Measurements from ENCODE around the gene AMZ2. TPM values are rescaled to one million over a fixed set of nuclear protein-coding genes. Genes with fewer than 3 reads are reported as not detected.
"Not testable (repeated sequence)": the region's sequence is repeated elsewhere in the genome, so short reads cannot be mapped to it uniquely, and the experiment has no call there.

AMZ2 gene
- total RNA-seq, 2 donors from 2014 or later, result 31.5 to 44.1 TPM

DNA sequence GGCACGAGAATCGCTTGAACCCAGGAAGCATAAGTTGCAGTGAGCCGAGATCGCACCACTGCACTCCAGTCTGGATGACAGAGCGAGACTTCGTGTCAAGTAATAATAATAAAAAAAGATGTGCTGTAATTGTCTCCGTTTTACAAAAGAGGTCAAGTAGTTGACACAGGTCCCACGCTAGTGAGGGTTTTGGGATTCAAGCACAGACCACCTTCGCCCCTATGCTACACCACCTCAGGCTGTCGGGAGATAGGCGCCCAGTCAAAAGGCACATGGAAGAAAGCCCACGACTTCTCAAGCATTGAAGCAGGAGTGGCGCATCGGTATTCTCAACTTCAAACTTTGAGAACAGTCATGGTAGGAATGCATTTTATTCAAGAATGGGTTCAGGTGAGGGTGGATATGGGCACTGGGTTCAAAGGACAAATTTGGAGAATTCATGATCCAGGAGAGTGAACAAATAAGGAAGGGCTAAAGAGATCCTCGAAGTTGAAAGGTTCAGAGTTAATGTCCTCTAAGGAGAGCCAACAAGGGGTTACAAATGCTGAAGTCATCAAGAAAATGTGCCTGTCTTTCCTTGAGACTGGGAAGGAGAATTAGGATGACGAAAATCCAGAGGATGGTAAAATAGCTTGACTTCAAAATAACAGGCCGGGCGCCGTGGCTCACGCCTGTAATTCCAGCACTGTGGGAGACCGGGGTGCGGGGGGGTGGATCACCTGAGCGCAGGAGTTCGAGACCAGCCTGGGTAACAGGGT, 1.4 kb upstream of the AMZ2 start:
- TF ChIP-seq, protein P1, sequence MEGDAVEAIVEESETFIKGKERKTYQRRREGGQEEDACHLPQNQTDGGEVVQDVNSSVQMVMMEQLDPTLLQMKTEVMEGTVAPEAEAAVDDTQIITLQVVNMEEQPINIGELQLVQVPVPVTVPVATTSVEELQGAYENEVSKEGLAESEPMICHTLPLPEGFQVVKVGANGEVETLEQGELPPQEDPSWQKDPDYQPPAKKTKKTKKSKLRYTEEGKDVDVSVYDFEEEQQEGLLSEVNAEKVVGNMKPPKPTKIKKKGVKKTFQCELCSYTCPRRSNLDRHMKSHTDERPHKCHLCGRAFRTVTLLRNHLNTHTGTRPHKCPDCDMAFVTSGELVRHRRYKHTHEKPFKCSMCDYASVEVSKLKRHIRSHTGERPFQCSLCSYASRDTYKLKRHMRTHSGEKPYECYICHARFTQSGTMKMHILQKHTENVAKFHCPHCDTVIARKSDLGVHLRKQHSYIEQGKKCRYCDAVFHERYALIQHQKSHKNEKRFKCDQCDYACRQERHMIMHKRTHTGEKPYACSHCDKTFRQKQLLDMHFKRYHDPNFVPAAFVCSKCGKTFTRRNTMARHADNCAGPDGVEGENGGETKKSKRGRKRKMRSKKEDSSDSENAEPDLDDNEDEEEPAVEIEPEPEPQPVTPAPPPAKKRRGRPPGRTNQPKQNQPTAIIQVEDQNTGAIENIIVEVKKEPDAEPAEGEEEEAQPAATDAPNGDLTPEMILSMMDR (IDR thresholded peaks at IDR 0.05), result no peak
- H3K36me3 ChIP-seq, result no peaks in the 10 kb centered on the region
- H3K9ac ChIP-seq (ENCODE audit: low read depth in 2 of 2, low read length in 2 of 2), result no peak overlapping the region
- no peak overlapping the region for H3K4me3 ChIP-seq
- no peaks in the 10 kb centered on the region for H3K27me3 ChIP-seq
- DNase-seq, result no peak
- intact Hi-C loops (cut with DNase I), result no loop called here
- no peak overlapping the region for H3K27ac ChIP-seq
- H3K9me3 ChIP-seq, result no peaks in the 10 kb centered on the region
- no peaks in the 10 kb centered on the region for H3K4me1 ChIP-seq

DNA sequence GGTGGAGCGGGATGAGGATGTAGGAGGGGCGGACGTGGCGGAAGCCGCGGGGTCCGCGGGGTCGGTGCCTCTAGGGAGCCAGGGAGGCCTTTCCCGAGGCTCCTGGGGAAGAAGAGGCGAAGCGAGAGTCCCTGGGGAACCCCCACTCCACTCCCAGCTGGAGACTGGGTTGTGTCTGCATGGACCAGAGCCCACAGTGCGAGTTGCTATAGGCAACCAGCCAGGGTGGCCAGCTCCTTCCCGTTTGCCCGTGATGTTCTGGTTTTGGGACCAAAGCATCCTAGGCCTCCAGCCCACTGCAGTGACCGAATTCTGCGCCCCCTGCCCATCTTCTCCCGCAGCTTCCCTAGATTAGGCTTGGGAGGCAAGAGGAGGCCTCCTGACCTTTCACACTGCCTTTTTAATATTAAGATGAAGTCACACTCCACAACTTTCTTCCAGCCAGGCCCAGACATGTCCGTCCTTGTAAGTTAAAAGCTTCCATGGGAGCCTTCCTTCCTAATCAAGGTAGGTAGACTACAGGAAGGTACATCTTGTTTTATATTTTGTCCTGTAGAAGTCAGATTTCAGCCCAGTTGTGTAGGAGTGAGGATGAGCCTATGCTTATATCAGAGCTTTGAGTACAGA, 469 bp downstream of the AMZ2 start:
- H3K36me3 ChIP-seq, result no peaks in the 10 kb centered on the region
- DNase-seq, result peak; percentile 67
- peak overlapping the region; percentile 97 for H3K27ac ChIP-seq
- intact Hi-C loops (cut with DNase I), result no loop called here
- peak overlapping the region; percentile 86 to 91 for H3K9ac ChIP-seq (ENCODE audit: low read depth in 2 of 2, low read length in 2 of 2)
- H3K4me1 ChIP-seq, result no peaks in the 10 kb centered on the region
- H3K4me3 ChIP-seq, result peak overlapping the region; percentile 92
- H3K27me3 ChIP-seq, result no peaks in the 10 kb centered on the region
- TF ChIP-seq, protein P1 (IDR thresholded peaks at IDR 0.05), result no peak
- H3K9me3 ChIP-seq, result no peaks in the 10 kb centered on the region

DNA sequence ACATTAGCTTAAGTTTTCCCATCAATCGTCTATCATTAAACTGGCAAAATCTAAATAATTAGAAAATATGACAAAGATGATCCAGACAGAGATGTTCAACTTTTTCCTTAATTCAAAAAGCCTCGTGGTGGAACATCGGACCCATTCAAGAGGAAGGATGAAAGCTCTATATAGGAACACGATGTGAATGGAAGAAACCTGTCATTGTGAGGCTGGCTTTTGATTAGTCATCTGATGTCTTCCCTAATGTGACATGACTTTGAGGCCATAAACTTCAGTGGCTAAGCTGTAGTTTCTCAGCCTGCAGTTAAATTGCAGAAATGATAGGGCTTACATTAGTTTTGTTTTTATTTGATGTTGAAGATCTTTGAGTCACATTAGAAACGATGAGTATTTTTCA, 1.0 kb downstream of the AMZ2 start:
- intact Hi-C loops (cut with DNase I), result no loop called here
- Histone ChIP-seq H3K36me3 (no peaks in the 10 kb centered on the region), H3K9me3 (no peaks in the 10 kb centered on the region), H3K27ac (peak overlapping the region; percentile 97), H3K27me3 (no peaks in the 10 kb centered on the region), H3K4me3 (no peak overlapping the region), H3K9ac (ENCODE audit: low read depth in 2 of 2, low read length in 2 of 2) (peak overlapping the region in 1 of 2 donors; percentile 91), H3K4me1 (no peaks in the 10 kb centered on the region)
- TF ChIP-seq, protein P1 (IDR thresholded peaks at IDR 0.05), result no peak
- DNase-seq, result no peak

DNA sequence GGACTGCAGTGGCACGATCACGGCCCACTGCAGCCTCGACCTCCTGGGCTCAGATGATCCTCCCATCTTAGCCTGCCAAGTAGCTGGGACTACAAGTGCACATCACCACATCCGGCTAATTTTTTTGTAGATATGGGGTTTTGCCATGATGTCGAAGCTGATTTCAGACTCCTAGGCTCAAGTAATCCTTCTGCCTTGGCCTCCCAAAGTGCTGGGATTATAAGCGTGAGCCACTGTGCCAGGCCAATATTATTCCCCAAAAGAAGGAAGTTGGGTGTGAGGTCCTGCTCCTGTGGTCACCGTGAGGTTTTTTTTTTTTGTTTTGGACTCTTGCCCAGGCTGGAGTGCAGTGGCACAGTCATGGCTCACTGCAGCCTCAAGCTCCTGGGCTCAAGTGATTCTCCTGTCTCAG, 1.5 kb downstream of the AMZ2 start:
- no peaks in the 10 kb centered on the region for H3K36me3 ChIP-seq
- H3K4me1 ChIP-seq, result no peaks in the 10 kb centered on the region
- H3K4me3 ChIP-seq, result no peak overlapping the region
- H3K9ac ChIP-seq (ENCODE audit: low read depth in 2 of 2, low read length in 2 of 2), result no peak overlapping the region
- no peaks in the 10 kb centered on the region for H3K9me3 ChIP-seq
- no peak for DNase-seq
- TF ChIP-seq, protein P1 (IDR thresholded peaks at IDR 0.05), result no peak
- peak overlapping the region; percentile 97 for H3K27ac ChIP-seq
- intact Hi-C loops (cut with DNase I), result no loop called here
- H3K27me3 ChIP-seq, result no peaks in the 10 kb centered on the region

DNA sequence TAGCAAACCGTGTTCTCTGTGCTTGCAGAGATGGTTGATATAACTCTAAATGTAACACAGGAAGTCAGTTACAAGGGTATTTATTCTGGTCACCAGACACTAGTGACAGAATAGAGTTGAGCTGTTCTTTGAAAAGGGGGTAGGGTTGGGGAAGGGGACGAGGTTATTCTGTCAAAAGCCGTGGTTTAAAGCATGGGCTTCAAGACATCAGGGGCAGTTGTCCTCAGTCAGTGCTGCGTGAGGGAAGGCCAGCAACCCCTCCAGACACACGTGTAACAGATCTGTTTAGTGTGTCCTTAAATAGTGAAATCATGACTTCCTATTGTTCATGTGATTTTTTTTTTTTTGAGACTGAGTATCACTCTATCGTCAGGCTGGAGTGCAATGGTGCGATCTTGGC, 5.6 kb downstream of the AMZ2 start:
- DNase-seq; H3K36me3 ChIP-seq; H3K4me3 ChIP-seq; intact Hi-C loops (cut with DNase I); H3K4me1 ChIP-seq; H3K27me3 ChIP-seq; H3K27ac ChIP-seq; H3K9me3 ChIP-seq: not testable (repeated sequence)
- H3K9ac ChIP-seq (ENCODE audit: low read depth in 2 of 2, low read length in 2 of 2), result peak overlapping the region in 1 of 2 donors; percentile 12

DNA sequence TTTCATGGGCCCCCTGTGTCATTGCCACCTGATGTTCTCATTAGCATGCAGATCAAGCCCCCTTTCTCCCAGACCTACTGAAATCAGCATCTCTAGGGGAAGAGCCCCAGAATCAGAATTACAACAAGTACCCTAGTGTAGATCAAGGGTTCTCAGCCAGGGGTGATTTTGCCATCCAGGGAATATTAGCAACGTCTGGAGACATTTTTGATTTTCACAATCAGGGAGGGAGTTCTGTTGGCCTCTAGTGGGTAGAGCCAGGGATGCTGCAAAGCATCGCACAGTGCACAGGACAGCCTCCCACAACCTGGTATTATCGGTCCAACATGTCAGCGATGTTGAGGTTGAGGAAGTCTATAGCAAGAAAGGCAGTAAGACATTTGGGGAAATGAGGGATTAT, 7.3 kb downstream of the AMZ2 start:
- Histone ChIP-seq H3K4me1 (no peaks in the 10 kb centered on the region), H3K36me3 (no peaks in the 10 kb centered on the region), H3K4me3 (no peak overlapping the region), H3K27ac (no peak overlapping the region), H3K9me3 (no peaks in the 10 kb centered on the region), H3K27me3 (no peaks in the 10 kb centered on the region), H3K9ac (ENCODE audit: low read depth in 2 of 2, low read length in 2 of 2) (no peak overlapping the region)
- TF ChIP-seq, protein P1 (IDR thresholded peaks at IDR 0.05), result no peak
- intact Hi-C loops (cut with DNase I), result no loop called here
- DNase-seq, result no peak

Measured in colonic mucosa (tissue), 4 donors.